CD4-positive, alpha-beta T cell treated with Interleukin-12 subunit alpha and Interleukin-12 subunit beta, for 1 hour (primary cell): ENCODE results near the gene BIRC3.
"Not testable (repeated sequence)": the region's sequence is repeated elsewhere in the genome, so short reads cannot be mapped to it uniquely, and the experiment has no call there.

Experiments used
- DNase-seq: peaks from one replicate; pipeline ENCODE4 v3.0.0-alpha.2; 2020

Gene BIRC3

DNA sequence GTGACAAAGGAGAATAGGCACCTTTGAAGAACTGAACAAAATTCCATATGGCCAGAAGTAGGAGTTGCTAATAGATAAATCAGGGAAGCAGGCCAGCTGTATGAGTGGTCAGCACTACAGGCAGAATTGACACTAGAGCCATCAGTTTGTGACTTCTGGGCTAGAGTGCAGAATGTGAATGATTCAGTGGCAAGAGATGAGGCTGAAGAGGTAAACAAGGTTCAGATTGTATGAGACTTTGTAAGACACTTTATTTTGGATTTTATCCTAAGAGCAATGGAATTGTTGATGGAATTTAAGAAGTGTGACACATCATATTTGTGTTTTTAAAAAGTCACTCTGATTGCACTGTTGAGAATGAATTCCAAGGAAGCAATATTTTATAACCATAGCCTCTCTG is 12.9 kb downstream of the BIRC3 start:
- no peak for DNase-seq

GRCh38 chr11:102331341-102331740 is 14.1 kb downstream of the BIRC3 start:
- no peak for DNase-seq

DNA sequence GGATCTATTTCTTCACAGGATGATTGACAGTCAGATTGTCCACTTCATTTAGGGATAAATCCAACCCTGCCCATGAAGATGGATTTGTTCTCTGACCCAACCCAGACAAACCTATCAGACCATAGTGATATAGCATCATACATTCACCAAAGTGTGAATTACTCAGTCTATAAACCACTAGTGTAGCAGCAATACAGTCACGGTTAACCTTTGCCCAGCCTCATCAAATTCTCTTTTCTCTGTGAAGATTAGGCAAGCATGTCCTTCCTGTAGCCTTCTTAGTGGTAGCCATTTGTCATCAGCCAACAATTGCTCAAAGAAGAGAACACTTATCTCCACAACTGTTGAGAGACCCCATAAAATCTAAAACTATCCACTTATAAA is 15.3 kb downstream of the BIRC3 start:
- no peak for DNase-seq

DNA sequence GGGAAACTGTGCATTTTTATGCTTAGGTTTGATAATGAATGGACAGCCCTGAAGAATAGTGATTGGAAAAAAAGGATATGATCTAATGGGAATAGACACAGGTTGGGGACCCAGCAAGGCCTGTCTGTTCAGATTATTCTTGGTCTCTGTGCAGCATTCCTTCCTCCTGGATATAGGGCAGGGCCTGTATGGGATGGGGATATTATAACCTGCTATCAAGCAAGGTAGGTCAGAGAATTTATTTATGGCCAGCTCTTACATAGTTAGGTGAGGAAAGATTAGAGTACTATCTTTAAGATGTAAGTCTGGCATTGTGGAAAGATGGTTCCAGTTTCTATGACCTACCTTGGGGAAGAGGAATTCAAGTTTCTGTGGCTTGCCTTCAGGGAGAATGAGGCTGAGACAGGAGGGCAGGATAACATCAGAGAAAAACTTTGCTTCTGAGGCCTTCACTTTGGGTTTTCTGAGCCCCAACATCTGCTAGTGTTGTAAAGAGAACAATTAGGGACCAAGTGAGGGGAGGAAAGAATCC is 21.3 kb downstream of the BIRC3 start:
- DNase-seq: no peak

DNA sequence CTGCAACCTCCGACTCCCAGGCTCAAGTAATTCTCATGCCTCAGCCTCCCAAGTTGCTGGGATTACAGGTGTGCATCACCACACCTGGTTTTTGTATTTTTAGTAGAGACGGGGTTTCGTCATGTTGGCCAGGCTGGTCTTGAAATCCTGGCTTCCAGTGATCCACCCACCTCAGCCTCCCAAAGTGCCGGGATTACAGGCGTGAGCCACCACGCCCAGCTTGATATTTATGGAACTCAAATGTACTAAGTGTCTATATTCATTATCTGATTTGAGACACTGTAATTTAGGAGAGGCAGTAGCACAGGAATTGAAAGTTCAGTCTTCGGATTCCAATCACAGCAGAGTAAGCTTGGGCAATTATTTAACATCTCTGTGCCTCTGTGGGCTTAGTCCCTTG is 24.0 kb downstream of the BIRC3 start:
- DNase-seq: not testable (repeated sequence)

GRCh38 chr11:102341844-102342318 is 24.6 kb downstream of the BIRC3 start:
- peak; percentile 83 for DNase-seq

DNA sequence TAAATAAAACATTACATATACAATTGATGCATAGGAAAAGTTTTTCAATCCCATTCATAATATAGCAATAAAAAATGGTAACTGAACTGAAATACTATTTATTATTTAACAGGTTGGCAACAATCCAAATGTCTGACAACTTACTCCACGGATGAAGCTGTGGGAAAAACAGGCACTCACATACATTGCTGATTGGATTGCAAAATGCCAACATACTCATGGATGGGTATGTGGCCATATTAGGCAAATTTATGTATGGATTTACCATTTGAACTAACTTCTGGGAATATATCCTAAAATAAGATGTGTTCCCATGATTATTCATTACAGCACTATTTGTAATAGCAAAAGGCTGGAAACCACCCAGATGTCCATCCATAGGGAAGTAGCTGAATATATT is 26.5 kb downstream of the BIRC3 start:
- no peak for DNase-seq

DNA sequence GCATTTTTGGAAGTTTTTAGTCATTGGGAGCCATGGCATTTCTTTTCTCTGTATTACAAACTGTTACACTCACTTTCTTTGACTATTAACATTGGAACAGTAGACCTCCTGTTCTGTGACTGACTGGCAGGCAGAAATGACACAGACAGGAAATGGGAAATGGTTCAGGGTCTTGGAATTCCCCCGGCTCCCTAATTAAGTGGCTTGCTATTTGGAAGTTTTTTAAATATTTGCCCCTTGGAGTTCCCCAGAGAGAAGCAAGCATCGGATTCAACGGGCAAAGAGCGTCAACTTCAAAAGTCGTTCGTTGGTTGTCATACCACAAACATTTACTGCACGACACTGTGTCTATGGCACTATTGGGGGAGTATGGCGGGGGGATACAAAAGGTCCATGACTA is 28.6 kb downstream of the BIRC3 start:
- peak; percentile 50 for DNase-seq

DNA sequence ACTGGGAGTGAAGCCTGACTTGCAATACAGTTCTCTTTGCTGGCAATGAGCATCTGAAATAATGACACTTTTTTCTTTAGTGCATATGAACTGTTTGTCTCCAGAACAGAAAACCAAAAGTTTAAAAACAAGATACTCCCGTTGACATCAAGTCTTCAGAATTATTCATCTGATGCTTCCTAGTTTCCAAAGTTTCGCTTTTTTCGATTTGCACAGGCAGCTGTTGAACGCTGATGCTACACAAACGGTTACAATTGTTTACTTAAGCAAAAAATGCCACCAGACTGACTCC is 29.1 kb downstream of the BIRC3 start:
- DNase-seq: no peak

GRCh38 chr11:102346748-102347461 is 29.6 kb downstream of the BIRC3 start, which contains the start of gene BIRC2:
TSS of gene BIRC2 (plus strand) at chr11:102347214. CDS start at chr11:102349855, 2,641 bp downstream.
- peak; percentile 94 for DNase-seq

DNA sequence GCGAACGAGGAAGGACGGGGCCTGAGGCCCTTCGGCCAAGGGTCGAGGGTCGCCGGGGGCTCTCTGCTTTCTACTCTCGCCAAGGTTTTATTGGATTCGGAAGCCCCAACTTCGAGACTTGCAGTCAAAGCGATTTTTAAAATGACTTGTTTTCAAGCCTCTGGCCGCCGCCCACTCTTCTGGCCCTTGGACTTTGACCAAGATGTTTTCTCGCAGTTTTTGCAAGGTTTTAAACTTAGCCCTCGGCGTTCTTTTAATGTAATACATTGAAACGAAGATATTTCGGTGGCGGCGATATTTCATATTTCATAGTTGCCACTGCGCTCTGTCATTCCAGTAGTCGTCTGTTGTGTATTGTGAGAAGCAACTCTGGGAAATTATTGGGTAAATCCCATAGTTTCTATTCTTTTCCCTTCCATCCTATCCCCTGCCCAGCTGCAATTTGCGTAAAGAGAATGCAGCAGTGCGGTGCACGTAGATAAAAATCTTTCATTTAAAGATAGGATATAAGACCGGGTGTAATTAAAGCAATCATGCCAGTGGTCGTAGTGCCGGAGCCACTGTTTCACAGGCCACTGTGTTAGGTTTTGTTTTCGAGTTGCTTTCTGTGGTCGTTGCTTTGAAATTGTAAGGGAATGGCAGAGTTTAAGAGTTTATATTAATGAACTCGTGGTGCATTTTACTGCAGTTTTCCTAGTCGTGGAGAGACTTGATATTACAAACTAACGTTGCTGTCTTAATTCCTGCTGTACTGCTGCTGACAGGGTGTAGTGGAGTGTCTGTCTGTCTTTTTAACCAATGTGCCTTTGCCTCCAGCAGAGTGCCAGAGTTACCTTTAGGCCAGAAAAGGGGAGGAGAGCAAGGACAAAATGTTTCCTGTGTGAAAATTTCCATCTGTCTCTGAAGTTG is 30.4 kb downstream of the BIRC3 start:
- peak; percentile 53 for DNase-seq

DNA sequence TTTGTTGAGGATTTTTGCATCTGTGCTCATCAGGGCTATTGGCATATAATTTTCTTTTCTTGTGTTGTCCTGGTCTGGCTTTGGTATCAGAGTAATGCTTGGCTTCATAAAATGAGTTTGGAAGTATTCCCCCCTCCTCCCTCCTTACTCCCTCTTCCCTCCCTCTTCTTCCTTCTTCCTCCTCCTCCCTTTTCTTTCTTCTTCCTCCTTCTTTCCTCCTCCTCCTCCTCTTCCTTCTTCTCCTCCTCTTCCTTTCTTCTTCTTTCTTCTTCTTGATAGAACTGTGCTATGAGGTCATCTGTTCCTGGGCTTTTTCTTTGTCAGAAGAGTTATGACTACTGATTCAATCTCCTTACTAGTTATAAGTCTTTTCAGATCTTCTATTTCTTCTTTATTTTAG is 39.8 kb downstream of the BIRC3 start:
- DNase-seq: no peak

GRCh38 chr11:102359372-102359771 is 42.1 kb downstream of the BIRC3 start:
- no peak for DNase-seq

- no peak for DNase-seq
Observed at GRCh38 chr11:102360681-102361080, 43.4 kb downstream of the BIRC3 start.

DNA sequence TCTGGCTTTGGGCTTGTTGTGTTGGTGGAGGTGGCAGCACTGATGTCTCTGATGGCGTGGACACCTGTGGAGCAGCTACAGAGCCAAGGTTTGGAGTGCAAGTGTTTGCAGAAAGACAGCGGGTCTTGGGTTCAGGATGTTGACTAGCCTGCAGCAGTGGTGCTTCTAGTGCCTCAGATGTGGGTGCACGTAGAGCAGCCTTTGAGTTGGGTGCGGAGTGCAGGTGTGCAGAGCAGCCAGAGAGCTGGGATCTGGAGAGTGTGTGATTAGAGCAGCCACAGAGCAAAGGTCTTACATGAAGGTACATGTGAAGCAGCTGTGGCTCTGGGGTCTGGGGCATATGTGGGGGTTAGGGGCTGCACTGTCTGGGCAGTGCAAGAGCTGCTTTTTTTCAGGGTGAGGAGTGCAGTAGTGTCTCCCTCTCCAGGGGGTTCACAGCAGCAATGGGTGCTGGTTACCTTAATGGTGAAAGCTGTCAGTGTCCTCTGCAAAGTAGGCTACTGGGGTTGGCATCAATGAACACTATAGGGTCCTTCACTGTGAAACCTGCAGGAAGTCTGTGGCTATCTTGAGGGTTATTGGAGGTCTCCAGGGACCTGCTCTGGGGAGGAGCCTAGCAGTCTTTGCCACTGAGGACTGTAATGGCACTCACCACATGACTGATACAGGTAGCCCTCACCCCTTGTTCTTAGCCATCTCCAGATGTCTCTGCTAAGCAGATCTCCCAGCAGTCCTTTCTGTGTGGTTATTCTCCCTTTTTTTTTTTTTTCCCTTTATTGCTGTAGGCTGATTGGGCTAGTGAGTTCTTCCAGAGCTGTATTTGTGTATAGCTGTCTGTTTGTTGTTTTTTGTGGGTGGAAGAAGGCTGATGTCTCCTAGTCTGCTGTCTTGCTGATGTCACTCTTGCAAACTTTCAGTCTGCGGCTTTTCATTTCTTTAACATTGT is 44.1 kb downstream of the BIRC3 start:
- DNase-seq: peak; percentile 55

GRCh38 chr11:102364991-102365390 is 47.7 kb downstream of the BIRC3 start:
- no peak for DNase-seq

DNA sequence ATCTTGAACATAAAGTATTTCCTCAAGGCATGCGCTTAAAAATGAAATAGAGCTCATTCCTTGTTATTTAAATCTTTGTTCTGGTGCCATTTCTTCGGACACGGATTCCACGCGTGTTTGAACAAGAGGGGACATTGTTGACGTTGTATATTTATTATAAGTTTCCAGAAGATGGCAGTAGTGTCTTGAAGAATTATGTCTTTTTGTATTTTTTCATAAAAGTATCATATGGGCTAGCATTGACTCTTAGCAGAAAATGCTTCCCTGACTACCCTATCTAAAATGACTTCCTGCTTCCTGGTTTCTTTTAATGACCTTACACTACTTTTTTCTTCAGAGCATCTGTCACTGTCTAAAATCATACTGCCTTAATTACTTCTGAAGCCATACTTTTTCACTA is 50.1 kb downstream of the BIRC3 start:
- peak; percentile 43 for DNase-seq

GRCh38 chr11:102368472-102368871 is 51.2 kb downstream of the BIRC3 start:
- no peak for DNase-seq

DNA sequence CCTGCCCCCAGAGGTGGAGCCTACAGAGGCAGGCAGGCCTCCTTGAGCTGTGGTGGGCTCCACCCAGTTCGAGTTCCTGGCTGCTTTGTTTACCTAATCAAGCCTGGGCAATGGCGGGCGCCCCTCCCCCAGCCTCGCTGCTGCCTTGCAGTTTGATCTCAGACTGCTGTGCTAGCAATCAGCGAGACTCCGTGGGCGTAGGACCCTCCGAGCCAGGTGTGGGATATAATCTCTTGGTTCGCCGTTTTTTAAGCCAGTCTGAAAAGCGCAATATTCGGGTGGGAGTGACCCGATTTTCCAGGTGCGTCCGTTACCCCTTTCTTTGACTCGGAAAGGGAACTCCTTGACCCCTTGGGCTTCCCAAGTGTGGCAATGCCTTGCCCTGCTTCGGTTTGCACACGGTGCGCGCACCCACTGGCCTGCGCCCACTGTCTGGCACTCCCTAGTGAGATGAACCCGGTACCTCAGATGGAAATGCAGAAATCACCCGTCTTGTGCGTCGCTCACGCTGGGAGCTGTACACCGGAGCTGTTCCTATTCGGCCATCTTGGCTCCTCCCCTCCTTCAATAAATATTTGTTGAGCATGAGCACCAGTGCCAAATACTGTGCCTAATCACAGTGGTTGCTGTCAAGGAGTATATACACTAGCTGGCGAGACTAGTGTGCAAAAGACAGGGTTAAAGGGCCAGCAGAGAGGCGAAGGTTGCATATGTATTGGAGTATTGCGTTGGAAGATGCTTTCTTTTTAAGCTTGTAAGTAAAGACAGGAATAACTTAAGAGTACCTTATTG is 57.5 kb downstream of the BIRC3 start:
- DNase-seq: not testable (repeated sequence)

DNA sequence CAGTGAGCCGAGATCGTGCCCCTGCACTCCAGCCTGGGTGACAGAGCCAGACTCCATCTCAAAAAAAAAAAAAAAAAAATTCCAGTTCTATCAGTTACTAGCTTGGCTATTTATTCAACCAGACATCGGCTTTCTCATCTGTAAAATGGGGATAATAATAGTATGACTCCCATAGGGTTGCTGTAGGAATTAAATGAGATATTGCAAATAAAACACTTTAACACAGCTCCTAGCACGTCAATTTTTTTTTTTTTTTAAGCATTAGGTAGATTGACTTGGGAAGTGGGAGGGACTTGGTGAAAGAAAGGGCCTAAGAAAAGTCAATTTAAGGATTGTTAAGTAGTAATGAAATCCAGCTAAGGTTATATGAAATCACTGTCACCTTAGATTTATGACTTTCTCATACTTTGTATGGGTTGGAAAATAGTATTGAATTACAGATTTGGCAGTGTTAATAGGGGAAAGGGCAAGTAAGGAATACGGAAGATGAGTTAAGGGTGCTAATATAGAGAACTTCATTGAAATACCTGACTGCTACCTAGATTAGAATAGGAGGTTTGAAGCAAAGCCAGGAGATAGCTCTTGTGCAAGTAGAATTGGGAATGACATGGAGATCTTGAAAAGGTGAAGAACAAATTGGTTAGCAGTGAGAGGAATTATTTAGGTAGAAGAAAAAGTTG is 58.6 kb downstream of the BIRC3 start:
- no peak for DNase-seq

GRCh38 chr11:102377891-102378290 is 60.6 kb downstream of the BIRC3 start:
- DNase-seq: no peak
